ENCODE results near the gene ANKLE1. TPM values are rescaled to one million over a fixed set of nuclear protein-coding genes. Genes with fewer than 3 reads are reported as not detected.

ANKLE1 gene
- total RNA-seq, 1 experiment from 2014 or later = 16.5 TPM

- Histone ChIP-seq H3K4me2 (ENCODE audit: insufficient read depth, insufficient read length, low read length) (peak overlapping the region; percentile 63), H3K23ac (ENCODE audit: insufficient read length, low read depth, low read length) (no peak overlapping the region), H3K79me2 (ENCODE audit: insufficient read depth, low read length) (peaks cover 26% of the 10 kb centered on the region; the same call in 1 of the 2 replicates), H3K56ac (ENCODE audit: insufficient read length, low read depth, low read length) (no peak overlapping the region), H2BK20ac (ENCODE audit: low read depth, low read length, poor library complexity, severe bottlenecking) (no peak overlapping the region), H4K8ac (replicated peaks; ENCODE audit: insufficient read length, low read depth, low read length) (no peak overlapping the region), H2AFZ (ENCODE audit: low read length) (no peak overlapping the region), H4K20me1 (ENCODE audit: control insufficient read depth, insufficient read depth, insufficient read length) (no peaks in the 10 kb centered on the region), H4K5ac (ENCODE audit: insufficient read length, low read depth, low read length) (no peak overlapping the region), H3K4ac (ENCODE audit: low read depth, low read length) (no peak overlapping the region), H3K14ac (ENCODE audit: insufficient read depth, low read length) (peak overlapping the region; percentile 44; the same call in 1 of the 2 replicates), H4K91ac (ENCODE audit: insufficient read length, low read depth, low read length) (no peak overlapping the region), H2BK5ac (ENCODE audit: insufficient read length, low read length) (no peak overlapping the region), H2BK120ac (ENCODE audit: low read depth, low read length, poor library complexity, severe bottlenecking) (no peak overlapping the region), H3K27ac (ENCODE audit: insufficient read length, low read depth, low read length) (no peak overlapping the region), H3K79me1 (ENCODE audit: insufficient read depth, low read depth, low read length, poor library complexity, severe bottlenecking) (peaks cover 3% of the 10 kb centered on the region), H3K18ac (ENCODE audit: insufficient read length, low read depth, low read length) (no peak overlapping the region), H3K4me1 (ENCODE audit: insufficient read depth, low read length) (peaks cover 4% of the 10 kb centered on the region; the same call in 1 of the 2 replicates), H3K27me3 (ENCODE audit: insufficient read depth, low read length) (no peaks in the 10 kb centered on the region), H3K9ac (ENCODE audit: extremely low read depth, insufficient read length, low read length) (peak overlapping the region; percentile 6), H2BK12ac (ENCODE audit: insufficient read length, low read depth, low read length) (no peak overlapping the region), H3T11ph (ENCODE audit: low read length) (no peak overlapping the region), H3K23me2 (ENCODE audit: insufficient read length, low read depth, low read length, poor library complexity, severe bottlenecking) (peaks cover 17% of the 10 kb centered on the region), H3K9me3 (ENCODE audit: control insufficient read depth, low read depth, low read length) (no peaks in the 10 kb centered on the region), H2BK15ac (ENCODE audit: low read depth, low read length) (no peak overlapping the region), H2AK5ac (ENCODE audit: insufficient read length, low read length) (no peak overlapping the region)
- no CpG with 5 or more reads among the region's 52 CpGs for WGBS (ENCODE audit: extremely low coverage, insufficient read length, low lambda C conversion rate)
- H3K36me3 Mint-ChIP-seq (ENCODE audit: insufficient read depth in 1 of 3, low read depth in 3 of 3) = peaks cover 0 to 22% (median 20%) of the 10 kb centered on the region in 3 experiments; a peak in 6 of 7 replicates
- peaks cover 43 to 48% of the 10 kb centered on the region in 2 experiments for H3K4me1 Mint-ChIP-seq
- peaks cover 2% of the 10 kb centered on the region; the same call in 1 of the 2 replicates for H3K27me3 Mint-ChIP-seq (ENCODE audit: low read depth)
- TF ChIP-seq CTCF (conservative IDR thresholded peaks at IDR 0.05) = no peak
- peak overlapping the region; percentile 91 to 95 for H3K4me3 Mint-ChIP-seq
- H3K9me3 Mint-ChIP-seq = peaks cover 0 to 3% of the 10 kb centered on the region in 2 experiments; a peak in 1 of 5 replicates
- peak overlapping the region; percentile 58 to 93 (median 82); a peak in 4 of 7 replicates for H3K27ac Mint-ChIP-seq
- DNase-seq = peak; percentile 59
Measured at GRCh38 chr19:17243830-17244617, 37.7 kb upstream of the ANKLE1 start.

Measured in H9 (cell line).